NCI-H2107 treated with DMSO at 0.1 percent for 48 hours (cell line): ENCODE measurements around the gene BCL2L14.
"Not testable (repeated sequence)": the region's sequence is repeated elsewhere in the genome, so short reads cannot be mapped to it uniquely, and the experiment has no call there.

Experiments
- DNase-seq: peaks from one replicate; lab custom pipeline; 2025; ENCODE audit not compliant: unreplicated experiment; lab: John Stamatoyannopoulos, UW

The BCL2L14 gene

GRCh38 chr12:12099102-12099501, 28.4 kb downstream of the BCL2L14 start:
- no peak for DNase-seq

- DNase-seq, result no peak
Measured at GRCh38 chr12:12107678-12108077, 36.9 kb downstream of the BCL2L14 start.

GRCh38 chr12:12108441-12109058, 37.8 kb downstream of the BCL2L14 start:
- DNase-seq, result no peak

- DNase-seq, result not testable (repeated sequence)
Measured at GRCh38 chr12:12110923-12111555, 40.3 kb downstream of the BCL2L14 start.

- no peak for DNase-seq
Measured at GRCh38 chr12:12115514-12115913, 44.8 kb downstream of the BCL2L14 start.

GRCh38 chr12:12116677-12117076, 45.9 kb downstream of the BCL2L14 start:
- no peak for DNase-seq

GRCh38 chr12:12121061-12121460, 50.3 kb downstream of the BCL2L14 start:
- DNase-seq, result no peak

- DNase-seq, result no peak
Measured at GRCh38 chr12:12123036-12123604, 52.4 kb downstream of the BCL2L14 start.

GRCh38 chr12:12126551-12126950, 55.8 kb downstream of the BCL2L14 start:
- no peak for DNase-seq

GRCh38 chr12:12127304-12127703, 56.6 kb downstream of the BCL2L14 start:
- DNase-seq, result no peak

- DNase-seq, result no peak
Measured at GRCh38 chr12:12128670-12129069, 57.9 kb downstream of the BCL2L14 start.

GRCh38 chr12:12133259-12133658, 62.5 kb downstream of the BCL2L14 start:
- DNase-seq, result no peak

- DNase-seq, result no peak
Measured at GRCh38 chr12:12133785-12134184, 63.0 kb downstream of the BCL2L14 start.

- DNase-seq, result no peak
Measured at GRCh38 chr12:12138203-12139154, 67.7 kb downstream of the BCL2L14 start.

GRCh38 chr12:12141000-12141399, 70.3 kb downstream of the BCL2L14 start:
- DNase-seq, result no peak

- not testable (repeated sequence) for DNase-seq
Measured at GRCh38 chr12:12144531-12144930, 73.8 kb downstream of the BCL2L14 start.

GRCh38 chr12:12147111-12147510, 76.4 kb downstream of the BCL2L14 start:
- no peak for DNase-seq
